AG04449 (cell line): ENCODE results near the gene CFAP410.

ENCODE experiments used
- CTCF ChIA-PET: fragments of 350-600 bp; formaldehyde crosslinking; extraction: SDS; loops from one replicate; lab custom pipeline; 2021; ENCODE audit warnings: antibody characterized with exemption; lab: Yijun Ruan, JAX
- POLR2A ChIA-PET: fragments of 400-600, 350-600 bp; formaldehyde crosslinking; extraction: SDS; loops from one replicate; lab custom pipeline; 2020; ENCODE audit warnings: antibody characterized with exemption, inconsistent platforms; lab: Yijun Ruan, JAX
- DNase-seq: peaks from one replicate; pipeline ENCODE4 v3.0.0-alpha.2; 2010; ENCODE audit warnings: low read depth, low spot score
- H3K4me3 ChIP-seq: 2 replicates; pipeline ENCODE4 v1.5.1; 2011; ENCODE audit warnings: low read depth, mild to moderate bottlenecking, control low read depth, low read length
- CTCF ChIP-seq: IDR thresholded peaks from one replicate; pipeline ENCODE4 v1.5.1; 2011; ENCODE audit warnings: mild to moderate bottlenecking, moderate library complexity, low read length, control low read depth, inconsistent platforms; ENCODE audit not compliant: insufficient read depth; ENCODE audit errors: missing control alignments

Gene CFAP410

GRCh38 chr21:44353191-44353970 lies 14.2 kb upstream of the CFAP410 start, which contains the start of gene TRPM2:
Gene TRPM2 (plus strand): TSS chr21:44353621. CDS start chr21:44353701, 80 bp downstream.
- no peak within 1 kb of the TSS for H3K4me3 ChIP-seq
- ChIA-PET POLR2A (no interaction called here), CTCF (interaction anchor here (1.5 kb wide), 1 partner anchor 11 kb away, joined by 3 read pairs; no protein-coding TSS in a partner anchor)
- TF ChIP-seq CTCF: no peak
- no peak for DNase-seq

GRCh38 chr21:44352253-44352860 lies 13.2 kb upstream of the CFAP410 start:
- no peak overlapping the region for H3K4me3 ChIP-seq
- POLR2A ChIA-PET: no interaction called here
- no peak for DNase-seq
- CTCF ChIA-PET: interaction anchor here (1.5 kb wide), 1 partner anchor 10 kb away, joined by 3 read pairs; no protein-coding TSS in a partner anchor
- no peak for TF ChIP-seq CTCF

GRCh38 chr21:44351535-44352252 lies 12.5 kb upstream of the CFAP410 start:
- no peak for TF ChIP-seq CTCF
- no peak for DNase-seq
- no peak overlapping the region for H3K4me3 ChIP-seq
- ChIA-PET CTCF (no interaction called here), POLR2A (no interaction called here)

GRCh38 chr21:44350773-44351481 lies 11.7 kb upstream of the CFAP410 start:
- DNase-seq: no peak
- ChIA-PET POLR2A (no interaction called here), CTCF (no interaction called here)
- H3K4me3 ChIP-seq: no peak overlapping the region
- no peak for TF ChIP-seq CTCF

GRCh38 chr21:44349847-44350772 lies 10.9 kb upstream of the CFAP410 start:
- CTCF ChIA-PET: no interaction called here
- no peak for DNase-seq

More at GRCh38 chr21:44349847-44350772, 10.9 kb upstream of the CFAP410 start:
- H3K4me3 ChIP-seq: no peak overlapping the region
- no peak for TF ChIP-seq CTCF
- POLR2A ChIA-PET: no interaction called here
